KBM-7 (cell line): ENCODE results near the gene OTOG.

Experiments used
- DNase-seq: peaks from one replicate; pipeline ENCODE4 v3.0.0-alpha.2; 2015
- in situ Hi-C: fragments of 300-500 bp; cut with MboI; formaldehyde crosslinking; loops from 2 replicates; pipeline ENCODE4 v1.14.3; 2020; ENCODE audit warnings: low sequenced_read_pairs, low pct_unique_long_range_greater_than_20kb, mixed read lengths

OTOG gene

DNA sequence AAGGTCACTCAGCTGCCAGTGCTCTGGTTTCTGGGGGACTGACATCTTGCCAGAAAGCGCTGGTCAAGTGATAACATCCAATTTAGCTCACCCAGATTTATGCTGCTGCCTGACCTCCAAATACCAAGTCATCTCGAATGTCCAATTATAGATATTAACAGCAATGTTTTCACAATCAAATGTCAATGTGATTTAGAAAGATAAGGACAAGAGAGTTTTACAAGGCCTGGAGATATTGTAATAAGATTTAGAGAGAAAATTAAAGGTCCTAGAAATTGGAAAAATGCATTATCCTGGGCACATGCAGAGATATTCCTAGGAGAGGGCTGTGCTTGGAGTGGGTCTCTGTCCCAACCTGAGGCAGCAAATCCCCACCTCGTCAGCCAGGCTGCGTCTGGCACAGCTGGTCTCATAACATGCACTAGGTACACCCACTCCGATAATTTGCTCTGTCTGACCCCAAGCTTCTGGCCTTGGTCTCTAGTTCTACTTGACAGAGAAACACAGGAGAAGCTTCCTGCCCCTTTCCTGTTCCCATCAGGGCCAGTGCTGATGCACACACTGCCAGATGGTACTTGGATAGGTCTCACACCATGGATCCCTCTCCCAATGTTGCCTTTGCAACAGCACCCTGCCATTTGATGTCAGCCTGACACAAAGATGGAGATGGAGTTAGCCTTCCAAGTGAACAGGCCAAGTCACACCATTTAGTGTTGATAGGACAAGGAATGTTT, 31.4 kb upstream of the OTOG start:
- in situ Hi-C loops = no loop called here
- DNase-seq = no peak

DNA sequence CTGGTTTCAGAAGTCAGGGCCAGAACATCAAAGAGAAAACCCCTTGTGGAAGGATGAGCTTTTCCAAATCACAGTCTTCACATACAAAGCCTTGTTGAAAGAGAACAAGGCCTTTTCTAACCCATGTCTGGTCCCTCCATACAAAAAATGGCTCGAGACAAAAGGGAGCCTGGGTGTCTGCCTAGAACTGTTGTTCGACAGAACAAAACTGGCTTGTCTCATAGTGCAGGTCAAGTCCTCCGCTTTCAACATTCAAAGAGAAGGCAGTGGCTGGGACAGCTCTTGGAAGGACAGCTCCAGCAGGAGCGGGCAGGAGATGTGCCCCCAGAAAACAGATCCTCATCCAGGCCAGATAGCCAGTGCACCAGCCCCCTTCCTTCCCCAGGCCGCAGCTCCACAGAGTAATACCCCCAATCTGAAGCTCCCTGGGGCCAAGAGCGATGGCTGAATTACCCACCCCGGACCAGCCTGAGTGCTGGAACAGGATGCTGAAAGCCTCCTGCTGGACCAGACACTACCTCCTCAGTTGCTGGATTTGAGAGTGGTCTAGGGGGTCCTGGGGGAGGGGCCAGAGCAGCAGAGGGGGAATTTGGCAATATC, 30.4 kb upstream of the OTOG start:
- no peak for DNase-seq
- in situ Hi-C loops = no loop called here

- in situ Hi-C loops = no loop called here
- DNase-seq = no peak
Measured at GRCh38 chr11:17517186-17517585, 29.9 kb upstream of the OTOG start.

DNA sequence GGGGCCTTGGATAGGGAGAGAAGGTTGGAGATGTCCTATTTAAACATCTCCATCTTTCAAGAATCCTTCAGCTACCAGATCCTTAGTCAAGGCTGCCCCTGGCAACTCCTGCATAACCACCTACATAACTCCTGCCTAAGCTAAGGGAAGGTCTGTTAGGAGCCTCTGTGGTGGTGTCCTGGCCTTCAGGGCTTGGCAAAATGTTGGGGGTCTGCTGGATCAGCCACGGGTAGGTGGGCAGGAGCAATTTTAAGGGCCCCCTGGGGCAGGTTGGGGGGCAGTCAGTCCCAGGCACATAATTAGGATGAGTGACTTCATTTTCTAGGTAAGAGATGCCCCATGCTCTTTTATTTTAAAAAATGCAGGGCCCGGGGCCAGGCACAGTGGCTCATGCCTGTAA, 28.7 kb upstream of the OTOG start:
- in situ Hi-C loops = no loop called here
- no peak for DNase-seq

DNA sequence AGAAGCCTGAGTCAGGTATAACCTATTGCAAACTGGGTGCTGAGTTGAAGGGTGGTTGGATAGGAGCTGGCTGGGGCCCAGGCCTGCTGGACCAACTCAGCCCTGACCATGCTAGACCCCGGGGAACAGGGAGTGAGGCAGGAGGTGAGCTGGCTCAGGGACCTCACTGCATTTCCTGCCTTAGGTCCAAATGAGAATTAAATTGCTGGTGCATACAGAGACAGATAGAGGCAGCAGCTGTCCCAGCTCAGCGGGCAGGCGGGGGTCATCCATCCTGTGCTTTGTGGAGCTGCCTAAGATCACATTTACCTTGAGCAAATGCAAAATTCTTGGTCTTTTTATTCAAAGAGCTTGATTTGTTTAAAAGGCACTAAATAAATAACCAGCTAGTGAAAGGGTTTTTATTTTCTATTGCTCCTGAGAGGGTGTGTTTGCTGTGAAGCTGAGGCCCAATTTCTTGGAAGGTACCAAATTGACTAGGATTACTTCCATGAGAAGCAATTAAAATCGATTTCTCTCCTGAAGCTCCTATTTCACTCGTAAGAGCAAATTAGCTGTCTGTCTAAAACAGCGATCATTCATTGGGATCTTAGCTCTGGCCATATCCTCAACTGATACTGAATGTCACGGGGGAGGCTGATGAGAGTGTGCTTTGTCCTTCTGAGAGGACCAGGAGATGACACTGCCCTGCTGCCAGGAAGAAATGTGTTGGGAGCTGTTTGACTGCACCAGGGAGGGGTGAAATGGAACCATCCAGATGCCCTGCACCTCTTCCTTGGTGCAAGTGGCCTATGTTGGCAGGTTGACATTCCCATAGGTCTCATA, 27.8 kb upstream of the OTOG start:
- DNase-seq = no peak
- in situ Hi-C loops = no loop called here

DNA sequence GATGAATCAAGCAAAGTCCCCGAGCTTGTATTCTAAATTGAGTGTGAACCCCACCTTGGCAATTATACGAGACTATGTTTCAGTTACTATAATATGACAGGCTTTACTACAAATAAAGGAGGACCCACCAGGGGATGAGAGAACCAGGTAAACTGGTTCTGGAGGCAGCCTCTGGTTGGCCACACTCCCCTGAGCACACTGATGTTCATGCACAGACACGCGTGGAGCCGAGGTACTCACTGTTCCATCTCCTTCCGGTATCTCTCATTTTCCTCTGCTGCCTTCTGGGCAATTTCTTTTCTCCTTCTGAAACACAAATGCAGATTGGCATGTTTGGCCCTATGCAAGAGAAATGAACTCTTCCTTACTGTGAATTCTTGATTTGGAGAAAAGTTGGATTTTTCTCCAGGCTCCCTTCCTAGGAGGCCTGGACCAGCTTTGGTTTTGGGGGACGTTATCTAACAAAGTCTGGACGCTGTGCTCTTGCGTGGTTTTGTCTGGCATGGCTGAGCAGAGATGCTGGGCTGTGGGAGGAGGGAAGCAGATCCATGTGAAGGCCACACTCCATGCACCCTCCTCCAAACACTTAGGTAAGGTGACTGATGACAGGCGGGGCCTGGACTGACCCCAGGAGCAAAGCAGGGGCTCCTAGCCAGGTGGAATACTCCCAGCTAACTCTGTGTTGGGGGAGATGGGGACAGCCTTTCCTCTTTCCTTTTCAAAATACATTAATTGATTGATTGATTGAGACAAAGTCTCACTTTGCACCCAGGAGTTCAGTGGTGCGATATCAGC, 25.8 kb upstream of the OTOG start:
- DNase-seq = no peak
- in situ Hi-C loops = no loop called here

- in situ Hi-C loops = no loop called here
- no peak for DNase-seq
Measured at GRCh38 chr11:17522655-17523054, 24.4 kb upstream of the OTOG start.

DNA sequence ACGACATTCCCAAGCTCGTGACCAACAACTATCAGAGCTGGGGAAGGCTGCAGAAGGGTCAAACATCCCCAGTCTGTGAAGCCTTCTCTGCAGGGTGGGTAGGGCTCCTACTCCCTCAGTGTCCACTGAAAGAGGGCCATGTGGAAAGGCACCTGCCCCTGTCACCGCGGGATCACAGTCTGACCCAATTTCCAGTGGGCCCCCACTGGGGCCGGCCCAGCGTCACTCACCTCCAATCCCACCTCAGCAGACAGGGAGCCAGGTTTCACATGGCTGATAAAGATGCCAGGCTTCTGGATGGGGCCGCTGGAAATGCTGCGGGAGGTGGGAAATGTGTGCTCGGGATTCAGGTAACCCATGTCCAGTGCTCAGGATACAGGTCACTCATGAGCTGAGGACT, 22.8 kb upstream of the OTOG start:
- in situ Hi-C loops = no loop called here
- DNase-seq = no peak

GRCh38 chr11:17525570-17525969, 21.5 kb upstream of the OTOG start:
- no peak for DNase-seq
- in situ Hi-C loops = no loop called here

DNA sequence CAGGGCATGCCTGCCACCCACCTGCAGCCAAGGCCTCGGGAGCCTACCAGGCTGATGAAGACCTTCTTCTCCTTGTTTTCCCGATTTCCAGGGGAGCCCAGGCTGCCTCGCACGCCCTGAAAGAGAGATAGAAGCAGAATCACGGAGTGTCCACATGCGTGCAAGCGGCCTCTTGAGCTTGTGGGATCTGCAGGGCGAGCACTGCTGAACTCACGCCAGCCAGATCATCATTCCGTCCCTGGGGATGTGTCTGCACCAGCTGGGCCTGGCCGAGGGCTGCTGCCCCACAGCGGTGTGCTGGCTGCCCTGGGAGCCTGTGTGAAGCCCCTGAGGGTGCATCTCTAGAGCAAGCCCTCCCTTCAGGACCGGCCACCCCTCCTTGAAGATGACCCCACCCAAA, 20.7 kb upstream of the OTOG start:
- DNase-seq = no peak
- in situ Hi-C loops = no loop called here

- DNase-seq = no peak
- in situ Hi-C loops = no loop called here
Measured at GRCh38 chr11:17526931-17527627, 20.0 kb upstream of the OTOG start.

DNA sequence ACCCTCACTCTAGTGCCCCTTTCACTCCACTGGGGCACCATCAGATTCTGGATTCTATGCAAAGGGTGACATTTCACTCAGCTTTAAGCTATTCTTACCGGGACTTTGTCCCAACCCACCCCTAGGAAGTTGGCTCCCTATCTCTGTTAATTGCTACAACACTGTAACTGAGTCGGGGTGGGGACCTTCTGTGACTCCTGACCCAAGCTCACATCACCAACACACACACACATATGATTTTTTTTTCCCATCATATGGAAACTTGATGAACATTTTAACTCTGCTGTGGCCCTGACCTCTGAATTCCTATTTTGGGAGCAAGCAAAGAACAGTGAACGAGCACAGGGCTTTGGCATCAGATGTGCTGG, 19.4 kb upstream of the OTOG start:
- DNase-seq = no peak
- in situ Hi-C loops = no loop called here

- peak; percentile 76 for DNase-seq
- in situ Hi-C loops = no loop called here
Measured at GRCh38 chr11:17528181-17528691, 18.8 kb upstream of the OTOG start.

GRCh38 chr11:17528906-17529843, 17.9 kb upstream of the OTOG start:
- in situ Hi-C loops = no loop called here
- no peak for DNase-seq

- in situ Hi-C loops = no loop called here
- DNase-seq = no peak
Measured at GRCh38 chr11:17529844-17530185, 17.2 kb upstream of the OTOG start.

- in situ Hi-C loops = no loop called here
- DNase-seq = no peak
Measured at GRCh38 chr11:17531071-17531600, 15.9 kb upstream of the OTOG start.

- in situ Hi-C loops = no loop called here
- DNase-seq = no peak
Measured at GRCh38 chr11:17531636-17532113, 15.4 kb upstream of the OTOG start.

GRCh38 chr11:17532784-17533183, 14.3 kb upstream of the OTOG start:
- in situ Hi-C loops = no loop called here

More at GRCh38 chr11:17532784-17533183, 14.3 kb upstream of the OTOG start:
- no peak for DNase-seq
